ENCODE results near the gene SERPINB1. TPM values are rescaled to one million over a fixed set of nuclear protein-coding genes. Genes with fewer than 3 reads are reported as not detected.

The SERPINB1 gene
- total RNA-seq, 2 experiments from 2014 or later, result 55.1 to 57.1 TPM

DNA sequence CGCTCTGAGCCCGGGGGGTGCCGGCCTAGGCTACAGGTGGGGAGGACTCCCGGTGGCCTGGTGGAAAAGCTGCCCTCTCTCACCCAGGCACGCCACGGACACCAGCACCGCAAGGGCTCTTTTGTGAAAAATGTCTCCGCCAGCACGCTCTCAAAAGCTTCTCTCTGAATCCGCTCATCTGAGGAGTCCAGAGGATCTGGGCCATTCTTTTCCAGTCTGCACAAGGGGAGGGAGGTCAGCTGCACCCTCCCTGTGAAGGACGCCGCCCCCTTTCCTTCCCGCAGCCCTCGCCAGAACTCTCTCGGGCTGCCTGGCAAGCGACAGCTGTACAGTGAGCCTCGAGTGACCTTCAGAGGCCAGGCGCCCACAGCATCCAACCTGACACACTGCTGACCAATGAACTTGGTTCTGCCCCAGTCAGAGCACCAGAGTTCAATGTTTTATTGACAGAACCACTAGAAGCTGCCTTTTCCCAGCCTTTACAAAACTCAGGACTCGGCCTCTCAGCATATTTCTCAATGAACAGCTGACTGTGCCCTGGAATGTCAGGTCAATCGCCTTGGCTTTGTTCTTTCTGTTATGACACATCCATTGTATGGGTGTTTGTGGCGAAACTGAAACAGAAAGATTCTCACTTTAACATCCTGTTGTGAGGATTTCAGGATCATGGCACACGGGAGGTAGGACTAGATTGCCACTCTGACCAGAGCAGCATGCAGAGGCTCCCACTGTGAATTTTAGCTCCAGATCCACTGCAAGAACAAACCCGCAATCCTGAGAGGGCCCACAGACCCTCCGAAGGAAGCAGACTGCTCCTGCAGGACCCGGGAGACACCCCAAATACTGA lies 34.8 kb upstream of the SERPINB1 start:
- ATAC-seq, result peak; percentile 25
- peak overlapping the region; percentile 74 for H3K4me3 Mint-ChIP-seq
- H3K27me3 Mint-ChIP-seq (ENCODE audit: low read depth), result no peaks in the 10 kb centered on the region
- H3K36me3 Mint-ChIP-seq (ENCODE audit: low read depth), result peaks cover 15% of the 10 kb centered on the region
- ChIA-PET POLR2A (interaction anchor here (1.0 to 3.0 kb wide), 8 partner anchors 8 to 113 kb away, joined by 3 to 19 read pairs (median 4); partner anchors contain the start of genes SERPINB1 and SERPINB9), CTCF (interaction anchor here (0.7 to 3.5 kb wide), 6 partner anchors 8 to 113 kb away, joined by 3 to 24 read pairs (median 4); no protein-coding TSS in a partner anchor)
- H3K9me3 Mint-ChIP-seq (ENCODE audit: insufficient read depth), result peaks cover 6% of the 10 kb centered on the region
- peak overlapping the region; percentile 86 for H3K27ac Mint-ChIP-seq
- peak; percentile 35 for DNase-seq
- H3K4me1 Mint-ChIP-seq (ENCODE audit: low read depth), result peaks cover 72% of the 10 kb centered on the region

- Mint-ChIP-seq H3K9me3 (ENCODE audit: insufficient read depth) (peaks cover 6% of the 10 kb centered on the region), H3K4me3 (peak overlapping the region; percentile 76), H3K27me3 (ENCODE audit: low read depth) (no peaks in the 10 kb centered on the region), H3K27ac (peak overlapping the region; percentile 83), H3K4me1 (ENCODE audit: low read depth) (peaks cover 63% of the 10 kb centered on the region), H3K36me3 (ENCODE audit: low read depth) (peaks cover 14% of the 10 kb centered on the region)
- DNase-seq (peak; percentile 59), ATAC-seq (peak; percentile 63)
- CTCF ChIA-PET, result interaction anchor here (1.0 to 3.5 kb wide), 2 partner anchors 9 to 114 kb away, joined by 3 to 10 read pairs; no protein-coding TSS in a partner anchor
- POLR2A ChIA-PET, result interaction anchor here (1.0 to 3.0 kb wide), 5 partner anchors 24 to 114 kb away, joined by 4 to 19 read pairs (median 4); partner anchors contain the start of genes SERPINB1 and SERPINB9
These were observed 33.9 kb upstream of the SERPINB1 start for GRCh38 chr6:2875359-2876191.

DNA sequence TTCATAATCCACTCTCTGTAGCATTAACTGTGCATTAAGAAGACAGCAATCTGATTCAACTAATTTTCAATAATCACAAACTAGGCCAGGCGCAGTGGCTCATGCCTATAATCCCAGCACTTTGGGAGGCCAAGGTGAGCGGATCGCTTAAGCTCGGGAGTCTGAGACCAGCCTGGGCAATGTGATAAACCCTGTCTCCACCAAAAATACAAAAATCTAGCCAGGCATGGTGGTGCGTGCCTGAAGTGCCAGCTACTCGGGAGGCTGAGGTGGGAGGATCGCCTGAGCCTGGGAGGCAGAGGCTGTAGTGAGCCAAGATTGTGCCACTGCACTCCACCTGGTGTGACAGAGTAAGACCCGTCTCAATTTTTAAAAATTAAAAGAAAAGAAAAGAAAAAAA lies 32.0 kb upstream of the SERPINB1 start:
- Mint-ChIP-seq H3K9me3 (ENCODE audit: insufficient read depth) (peaks cover 11% of the 10 kb centered on the region), H3K4me1 (ENCODE audit: low read depth) (peaks cover 55% of the 10 kb centered on the region), H3K27ac (no peak overlapping the region), H3K27me3 (ENCODE audit: low read depth) (no peaks in the 10 kb centered on the region), H3K4me3 (no peak overlapping the region), H3K36me3 (ENCODE audit: low read depth) (peaks cover 14% of the 10 kb centered on the region)
- POLR2A ChIA-PET, result no interaction called here
- DNase-seq (no peak), ATAC-seq (no peak)
- CTCF ChIA-PET, result no interaction called here

DNA sequence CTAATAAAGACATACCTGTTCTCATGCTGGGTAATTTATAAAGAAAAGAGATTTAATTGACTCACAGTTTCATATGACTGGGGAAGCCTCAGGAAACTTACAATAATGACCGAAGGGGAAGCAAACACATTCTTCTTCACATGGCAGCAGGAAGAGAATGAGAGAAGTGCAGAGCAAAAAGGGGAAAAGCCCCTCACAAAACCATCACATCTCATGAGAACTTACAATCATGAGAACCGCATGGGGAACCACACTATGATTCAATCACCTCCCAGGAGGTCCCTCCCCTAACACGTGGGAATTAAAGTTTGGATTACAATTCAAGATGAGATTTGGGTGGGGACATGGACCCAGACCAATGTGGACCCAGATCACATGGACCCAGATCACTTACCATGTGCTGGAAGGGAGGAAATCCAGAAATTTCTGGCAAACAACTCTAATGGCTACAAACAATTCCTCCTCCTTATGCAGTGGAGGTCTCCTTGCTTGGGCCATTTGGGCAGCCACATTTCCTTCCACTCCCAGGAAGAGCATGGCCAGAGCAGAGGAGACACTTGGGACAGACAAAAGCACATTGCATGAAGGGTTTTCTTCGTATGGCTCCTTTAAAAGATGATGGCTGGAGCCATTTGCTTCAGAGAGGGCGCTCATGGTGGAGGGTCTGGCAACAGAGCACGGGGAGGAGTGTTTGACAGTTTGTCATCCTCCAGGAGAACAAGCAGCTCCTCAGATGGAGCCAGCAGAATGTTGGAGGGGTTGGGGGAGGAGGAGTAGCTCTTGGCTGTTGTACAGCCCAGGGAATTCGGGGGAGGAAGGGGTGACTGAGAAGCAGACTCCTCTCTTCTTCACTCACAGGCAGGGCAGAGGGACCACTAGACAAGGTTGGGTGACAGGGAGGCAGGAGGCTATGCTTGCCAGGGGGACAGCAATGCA lies 31.0 kb upstream of the SERPINB1 start:
- POLR2A ChIA-PET, result interaction anchor here (3.7 kb wide), 1 partner anchor 12 kb away, joined by 24 read pairs; no protein-coding TSS in a partner anchor
- Mint-ChIP-seq H3K4me3 (no peak overlapping the region), H3K4me1 (ENCODE audit: low read depth) (peaks cover 50% of the 10 kb centered on the region)

GRCh38 chr6:2871953-2872352 lies 30.3 kb upstream of the SERPINB1 start:
- ATAC-seq (no peak), DNase-seq (no peak)
- H3K27ac Mint-ChIP-seq, result no peak overlapping the region
- ChIA-PET CTCF (interaction anchor here (1.2 to 1.3 kb wide), 2 partner anchors 34 to 39 kb away, joined by 4 to 6 read pairs; no protein-coding TSS in a partner anchor), POLR2A (interaction anchor here (0.6 to 3.7 kb wide), 5 partner anchors 11 to 31 kb away, joined by 3 to 24 read pairs (median 5); partner anchors contain the start of gene SERPINB9)
- peaks cover 42% of the 10 kb centered on the region for H3K4me1 Mint-ChIP-seq (ENCODE audit: low read depth)
- peaks cover 11% of the 10 kb centered on the region for H3K9me3 Mint-ChIP-seq (ENCODE audit: insufficient read depth)
- no peak overlapping the region for H3K4me3 Mint-ChIP-seq
- no peaks in the 10 kb centered on the region for H3K27me3 Mint-ChIP-seq (ENCODE audit: low read depth)
- H3K36me3 Mint-ChIP-seq (ENCODE audit: low read depth), result peaks cover 12% of the 10 kb centered on the region

More for the DNA sequence above, 31.0 kb upstream of the SERPINB1 start:
- DNase-seq (peak; percentile 19), ATAC-seq (no peak)
- Mint-ChIP-seq H3K36me3 (ENCODE audit: low read depth) (peaks cover 12% of the 10 kb centered on the region), H3K9me3 (ENCODE audit: insufficient read depth) (peaks cover 11% of the 10 kb centered on the region), H3K27me3 (ENCODE audit: low read depth) (no peaks in the 10 kb centered on the region), H3K27ac (no peak overlapping the region)
- CTCF ChIA-PET, result no interaction called here

GRCh38 chr6:2871102-2871501 lies 29.4 kb upstream of the SERPINB1 start:
- peaks cover 40% of the 10 kb centered on the region for H3K4me1 Mint-ChIP-seq (ENCODE audit: low read depth)
- ATAC-seq (no peak), DNase-seq (no peak)
- H3K9me3 Mint-ChIP-seq (ENCODE audit: insufficient read depth), result peaks cover 11% of the 10 kb centered on the region
- CTCF ChIA-PET, result interaction anchor here (0.8 to 1.5 kb wide), 4 partner anchors 10 to 40 kb away, joined by 3 to 6 read pairs (median 4); no protein-coding TSS in a partner anchor
- H3K36me3 Mint-ChIP-seq (ENCODE audit: low read depth), result peaks cover 9% of the 10 kb centered on the region
- H3K27ac Mint-ChIP-seq, result no peak overlapping the region
- no peaks in the 10 kb centered on the region for H3K27me3 Mint-ChIP-seq (ENCODE audit: low read depth)
- POLR2A ChIA-PET, result interaction anchor here (0.6 to 3.7 kb wide), 5 partner anchors 10 to 32 kb away, joined by 3 to 24 read pairs (median 5); partner anchors contain the start of gene SERPINB9
- no peak overlapping the region for H3K4me3 Mint-ChIP-seq

GRCh38 chr6:2870046-2870636 lies 28.5 kb upstream of the SERPINB1 start:
- peaks cover 48% of the 10 kb centered on the region for H3K4me1 Mint-ChIP-seq (ENCODE audit: low read depth)
- no peak overlapping the region for H3K4me3 Mint-ChIP-seq
- H3K27ac Mint-ChIP-seq, result no peak overlapping the region
- no peaks in the 10 kb centered on the region for H3K27me3 Mint-ChIP-seq (ENCODE audit: low read depth)
- ChIA-PET POLR2A (interaction anchor here (1.6 to 3.7 kb wide), 7 partner anchors 8 to 33 kb away, joined by 4 to 31 read pairs (median 7); partner anchors contain the start of genes SERPINB1 and SERPINB9), CTCF (interaction anchor here (1.0 to 5.9 kb wide), 12 partner anchors 9 to 82 kb away, joined by 3 to 32 read pairs (median 5); partner anchors contain the start of gene SERPINB1)
- ATAC-seq, result no peak
- peaks cover 11% of the 10 kb centered on the region for H3K9me3 Mint-ChIP-seq (ENCODE audit: insufficient read depth)
- DNase-seq, result no peak
- peaks cover 9% of the 10 kb centered on the region for H3K36me3 Mint-ChIP-seq (ENCODE audit: low read depth)

DNA sequence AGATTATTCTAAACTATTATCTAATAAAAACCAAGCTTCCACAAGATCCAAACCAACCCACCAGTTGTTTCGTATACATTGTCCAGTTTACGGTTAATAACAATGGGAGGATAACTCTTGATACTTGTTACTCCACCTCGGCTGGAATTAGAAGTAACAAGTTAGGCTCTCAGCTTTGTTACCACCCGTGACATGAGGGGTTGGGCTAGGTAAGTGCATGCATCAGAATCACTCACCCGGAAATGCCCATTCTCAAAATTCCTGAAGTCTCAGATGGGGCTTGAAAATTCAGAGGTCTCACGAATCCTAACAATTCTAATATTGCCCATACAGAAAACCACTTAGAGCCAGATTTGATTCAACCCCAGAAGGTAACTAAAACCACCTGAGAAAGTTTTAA lies 27.0 kb upstream of the SERPINB1 start:
- Mint-ChIP-seq H3K4me1 (ENCODE audit: low read depth) (peaks cover 44% of the 10 kb centered on the region), H3K27ac (peak overlapping the region; percentile 47), H3K36me3 (ENCODE audit: low read depth) (peaks cover 9% of the 10 kb centered on the region), H3K4me3 (no peak overlapping the region), H3K9me3 (ENCODE audit: insufficient read depth) (peaks cover 11% of the 10 kb centered on the region), H3K27me3 (ENCODE audit: low read depth) (no peaks in the 10 kb centered on the region)
- peak; percentile 5 for ATAC-seq
- DNase-seq, result no peak
- ChIA-PET CTCF (interaction anchor here (0.7 to 5.9 kb wide), 19 partner anchors 9 to 131 kb away, joined by 3 to 32 read pairs (median 4); partner anchors contain the start of genes NQO2 and SERPINB1), POLR2A (interaction anchor here (0.6 to 3.5 kb wide), 11 partner anchors 9 to 72 kb away, joined by 3 to 31 read pairs (median 7); partner anchors contain the start of genes SERPINB1 and SERPINB9)

- H3K4me1 Mint-ChIP-seq (ENCODE audit: low read depth), result peaks cover 60% of the 10 kb centered on the region
- no peak overlapping the region for H3K27ac Mint-ChIP-seq
- ATAC-seq (no peak), DNase-seq (no peak)
- no peaks in the 10 kb centered on the region for H3K27me3 Mint-ChIP-seq (ENCODE audit: low read depth)
- ChIA-PET POLR2A (interaction anchor here (0.7 to 1.6 kb wide), 2 partner anchors 9 to 202 kb away, joined by 4 to 7 read pairs; partner anchors contain the start of gene RIPK1), CTCF (interaction anchor here (0.7 to 5.9 kb wide), 7 partner anchors 12 to 75 kb away, joined by 3 to 32 read pairs (median 5); no protein-coding TSS in a partner anchor)
- peaks cover 9% of the 10 kb centered on the region for H3K9me3 Mint-ChIP-seq (ENCODE audit: insufficient read depth)
- H3K4me3 Mint-ChIP-seq, result no peak overlapping the region
- peaks cover 20% of the 10 kb centered on the region for H3K36me3 Mint-ChIP-seq (ENCODE audit: low read depth)
These were observed 24.6 kb upstream of the SERPINB1 start for GRCh38 chr6:2866171-2866846.
